ENCODE data around the gene IL12A. TPM values are rescaled to one million over a fixed set of nuclear protein-coding genes. Genes with fewer than 3 reads are reported as not detected.

The IL12A gene
- polyA plus RNA-seq, 1 donor (not counting 4 experiments of a cell fraction or from before 2014, with no cell fraction given): 0.54 TPM

DNA sequence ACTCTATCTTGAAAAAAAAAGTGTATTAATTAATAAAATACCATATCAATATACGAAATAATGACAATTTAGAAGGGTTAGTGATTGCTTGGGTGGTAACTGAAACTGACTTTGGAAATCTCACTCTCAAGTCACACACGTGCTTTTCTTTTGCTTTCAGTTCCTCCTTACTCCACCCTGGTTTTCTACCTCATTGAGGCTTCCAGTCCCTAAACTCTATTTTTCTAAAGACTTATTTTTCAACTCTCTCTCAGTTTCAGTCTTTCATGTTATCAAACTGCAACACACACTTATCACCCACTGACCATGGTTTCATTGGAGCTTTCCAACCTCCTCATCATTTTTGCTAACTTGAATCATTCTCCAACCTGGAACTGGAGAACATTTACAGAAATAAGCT lies 23.5 kb downstream of the IL12A start:
- TF ChIP-seq, protein P1, sequence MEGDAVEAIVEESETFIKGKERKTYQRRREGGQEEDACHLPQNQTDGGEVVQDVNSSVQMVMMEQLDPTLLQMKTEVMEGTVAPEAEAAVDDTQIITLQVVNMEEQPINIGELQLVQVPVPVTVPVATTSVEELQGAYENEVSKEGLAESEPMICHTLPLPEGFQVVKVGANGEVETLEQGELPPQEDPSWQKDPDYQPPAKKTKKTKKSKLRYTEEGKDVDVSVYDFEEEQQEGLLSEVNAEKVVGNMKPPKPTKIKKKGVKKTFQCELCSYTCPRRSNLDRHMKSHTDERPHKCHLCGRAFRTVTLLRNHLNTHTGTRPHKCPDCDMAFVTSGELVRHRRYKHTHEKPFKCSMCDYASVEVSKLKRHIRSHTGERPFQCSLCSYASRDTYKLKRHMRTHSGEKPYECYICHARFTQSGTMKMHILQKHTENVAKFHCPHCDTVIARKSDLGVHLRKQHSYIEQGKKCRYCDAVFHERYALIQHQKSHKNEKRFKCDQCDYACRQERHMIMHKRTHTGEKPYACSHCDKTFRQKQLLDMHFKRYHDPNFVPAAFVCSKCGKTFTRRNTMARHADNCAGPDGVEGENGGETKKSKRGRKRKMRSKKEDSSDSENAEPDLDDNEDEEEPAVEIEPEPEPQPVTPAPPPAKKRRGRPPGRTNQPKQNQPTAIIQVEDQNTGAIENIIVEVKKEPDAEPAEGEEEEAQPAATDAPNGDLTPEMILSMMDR (optimal IDR thresholded peaks at IDR 0.05 in 1 of 3, IDR thresholded peaks at IDR 0.05 in 1 of 3, conservative IDR thresholded peaks at IDR 0.05 in 1 of 3; ENCODE audit: extremely low read depth in 1 of 3, insufficient read depth in 2 of 3, low read length in 3 of 3): no peak
- TF ChIP-seq EZH2 (IDR thresholded peaks at IDR 0.05; ENCODE audit: low read length): no peak
- dilution Hi-C loops (cut with MboI; ENCODE audit: extremely low pct_ligation_motif_present, low sequenced_read_pairs): no loop called here
- H3K4me3 ChIP-seq (ENCODE audit: control insufficient read depth in 2 of 3, extremely low read depth in 1 of 3, insufficient read depth in 2 of 3, low read depth in 1 of 3, low read length in 3 of 3): no peak overlapping the region

GRCh38 chr3:160016972-160017371 lies 28.3 kb downstream of the IL12A start:
- Histone ChIP-seq H3K27me3 (ENCODE audit: control insufficient read depth, extremely low read depth, insufficient read depth, low read length) (peaks cover 8% of the 10 kb centered on the region), H3K9me3 (ENCODE audit: control insufficient read depth, low read depth, low read length) (no peaks in the 10 kb centered on the region), H2AFZ (ENCODE audit: control insufficient read depth, low read length) (no peak overlapping the region), H3K9ac (ENCODE audit: control insufficient read depth, extremely low read depth, insufficient read depth, low read length) (no peak overlapping the region), H3K9me1 (ENCODE audit: control insufficient read depth, extremely low read depth, insufficient read depth, low read length) (no peaks in the 10 kb centered on the region), H3K4me2 (ENCODE audit: control insufficient read depth, extremely low read depth, insufficient read depth, low read depth, low read length) (no peak overlapping the region), H3K4me1 (ENCODE audit: control insufficient read depth, extremely low read depth, insufficient read depth, low read length) (no peaks in the 10 kb centered on the region), H4K20me1 (ENCODE audit: control insufficient read depth, extremely low read depth, insufficient read depth, low read length) (no peaks in the 10 kb centered on the region), H3K27ac (ENCODE audit: control insufficient read depth, insufficient read depth, low read length) (no peak overlapping the region), H3K36me3 (ENCODE audit: control insufficient read depth in 2 of 2, extremely low read depth in 1 of 2, insufficient read depth in 2 of 2, low read length in 2 of 2) (no peaks in the 10 kb centered on the region), H3K79me2 (ENCODE audit: control insufficient read depth, insufficient read depth, low read length) (no peaks in the 10 kb centered on the region), H3K4me3 (ENCODE audit: control insufficient read depth in 2 of 3, extremely low read depth in 1 of 3, insufficient read depth in 2 of 3, low read depth in 1 of 3, low read length in 3 of 3) (no peak overlapping the region)
- dilution Hi-C loops (cut with MboI; ENCODE audit: extremely low pct_ligation_motif_present, low sequenced_read_pairs): no loop called here
- DNase-seq (ENCODE audit: low read depth, low spot score): no peak
- peak; percentile 23 for FAIRE-seq
- TF ChIP-seq, protein P1 (optimal IDR thresholded peaks at IDR 0.05 in 1 of 3, IDR thresholded peaks at IDR 0.05 in 1 of 3, conservative IDR thresholded peaks at IDR 0.05 in 1 of 3; ENCODE audit: extremely low read depth in 1 of 3, insufficient read depth in 2 of 3, low read length in 3 of 3): no peak
- no peak for TF ChIP-seq EZH2 (IDR thresholded peaks at IDR 0.05; ENCODE audit: low read length)

More for the DNA sequence above, 23.5 kb downstream of the IL12A start:
- H3K4me2 ChIP-seq (ENCODE audit: control insufficient read depth, extremely low read depth, insufficient read depth, low read depth, low read length): no peak overlapping the region
- DNase-seq (ENCODE audit: low read depth, low spot score) (no peak), FAIRE-seq (no peak)
- no peak overlapping the region for H3K27ac ChIP-seq (ENCODE audit: control insufficient read depth, insufficient read depth, low read length)
- H4K20me1 ChIP-seq (ENCODE audit: control insufficient read depth, extremely low read depth, insufficient read depth, low read length): no peaks in the 10 kb centered on the region
- H3K9ac ChIP-seq (ENCODE audit: control insufficient read depth, extremely low read depth, insufficient read depth, low read length): no peak overlapping the region
- no peaks in the 10 kb centered on the region for H3K79me2 ChIP-seq (ENCODE audit: control insufficient read depth, insufficient read depth, low read length)
- H3K9me3 ChIP-seq (ENCODE audit: control insufficient read depth, low read depth, low read length): no peaks in the 10 kb centered on the region
- no peaks in the 10 kb centered on the region for H3K36me3 ChIP-seq (ENCODE audit: control insufficient read depth in 2 of 2, extremely low read depth in 1 of 2, insufficient read depth in 2 of 2, low read length in 2 of 2)
- H2AFZ ChIP-seq (ENCODE audit: control insufficient read depth, low read length): no peak overlapping the region
- H3K27me3 ChIP-seq (ENCODE audit: control insufficient read depth, extremely low read depth, insufficient read depth, low read length): no peaks in the 10 kb centered on the region
- no peaks in the 10 kb centered on the region for H3K9me1 ChIP-seq (ENCODE audit: control insufficient read depth, extremely low read depth, insufficient read depth, low read length)
- no peaks in the 10 kb centered on the region for H3K4me1 ChIP-seq (ENCODE audit: control insufficient read depth, extremely low read depth, insufficient read depth, low read length)
